OCI-LY7 (cell line): ENCODE data around the gene CD3E. TPM values are rescaled to one million over a fixed set of nuclear protein-coding genes. Genes with fewer than 3 reads are reported as not detected.

Source experiments
- BruUV-seq: library from RNA; stranded (reverse); fragments of 400-500 nt; replicated peaks from 2 replicates; lab custom pipeline; 2021; lab: Mats Ljungman, UMichigan
- CTCF ChIA-PET: fragments of 300-600 bp; sonication (Branson Sonifier 250); formaldehyde crosslinking; loops from one replicate; lab custom pipeline; 2022; ENCODE audit warnings: antibody characterized with exemption; ENCODE audit not compliant: unreplicated experiment; lab: Charles Lee
- POLR2A ChIA-PET: fragments of 300-600 bp; sonication (Branson Sonifier 250); formaldehyde crosslinking; loops from one replicate; lab custom pipeline; 2022; ENCODE audit warnings: antibody characterized with exemption; lab: Charles Lee
- DNase-seq: peaks from one replicate; pipeline ENCODE4 v3.0.0-alpha.2; 2015; ENCODE audit warnings: low spot score
- H2AFZ ChIP-seq: fragments of 200-600 bp; sonication (generic), shearing (Covaris generic); 2 replicates; pipeline ENCODE4 v1.6.1; 2014; ENCODE audit warnings: mild to moderate bottlenecking, antibody characterized with exemption, low read length, moderate library complexity
- H3K27ac ChIP-seq: fragments of 200-600 bp; sonication (generic); 2 replicates; pipeline ENCODE4 v1.5.1; 2014; ENCODE audit warnings: mixed run types, low read depth, mild to moderate bottlenecking, moderate library complexity, low read length, inconsistent platforms; ENCODE audit not compliant: poor library complexity, severe bottlenecking
- H3K36me3 ChIP-seq: fragments of 200-600 bp; sonication (generic); 2 replicates; pipeline ENCODE4 v1.6.1; 2014; ENCODE audit warnings: mild to moderate bottlenecking, antibody characterized with exemption, low read length, moderate library complexity, mixed read lengths; ENCODE audit not compliant: insufficient read depth
- H3K4me1 ChIP-seq: fragments of 200-600 bp; sonication (generic); 2 replicates; pipeline ENCODE4 v1.5.1; 2014; ENCODE audit warnings: mild to moderate bottlenecking, low read length; ENCODE audit not compliant: insufficient read depth, poor library complexity, severe bottlenecking
- H3K4me2 ChIP-seq: fragments of 200-600 bp; sonication (generic); 2 replicates; pipeline ENCODE4 v1.6.1; 2014; ENCODE audit warnings: mild to moderate bottlenecking, low read length
- H3K4me3 ChIP-seq: fragments of 200-600 bp; sonication (generic); 2 replicates; pipeline ENCODE4 v1.5.1; 2014; ENCODE audit warnings: mild to moderate bottlenecking, low read depth, low read length; ENCODE audit not compliant: poor library complexity, severe bottlenecking
- H3K79me2 ChIP-seq: fragments of 200-600 bp; sonication (generic); 2 replicates; pipeline ENCODE4 v1.6.1; 2016; ENCODE audit warnings: low read depth, mild to moderate bottlenecking, low read length, moderate library complexity, mixed read lengths; ENCODE audit not compliant: insufficient read depth
- H3K9me2 ChIP-seq: fragments of 200-600 bp; sonication (generic); 2 replicates; pipeline ENCODE4 v1.6.1; 2016; ENCODE audit warnings: mild to moderate bottlenecking, low read length, mixed read lengths; ENCODE audit not compliant: insufficient read depth
- H3K9me3 ChIP-seq: fragments of 200-600 bp; sonication (generic); 2 replicates; pipeline ENCODE4 v1.6.1; 2014; ENCODE audit warnings: mild to moderate bottlenecking, mixed run types, low read length, mixed read lengths
- H4K20me1 ChIP-seq: fragments of 200-600 bp; sonication (generic); 2 replicates; pipeline ENCODE4 v1.6.1; 2014; ENCODE audit warnings: mild to moderate bottlenecking, antibody characterized with exemption, low read length, moderate library complexity, mixed read lengths; ENCODE audit not compliant: insufficient read depth
- EZH2phosphoT487 ChIP-seq: fragments of 200-600 bp; sonication (generic); IDR thresholded peaks from 2 replicates; pipeline ENCODE4 v1.6.1; 2018; ENCODE audit warnings: low read depth, borderline replicate concordance, mild to moderate bottlenecking, mixed run types, antibody characterized with exemption, low read length, moderate library complexity, mixed read lengths
- intact Hi-C: fragments of 100-400 bp; cut with micrococcal nuclease; formaldehyde crosslinking; loops from one replicate; pipeline ENCODE4 v1.10.0; 2022; ENCODE audit not compliant: unreplicated experiment
- total RNA-seq, 2 experiments: library from RNA; depleted of rRNA in 1 of 2; stranded (reverse); fragments of >200 nt in 1 of 2; shearing (Covaris generic) in 1 of 2; gene quantifications; 2 replicates each; pipeline ENCODE4 v1.2.3, GENCODE V29; 2014 to 2022
- TF ChIP-seq, protein P1 (sequence below): fragments of 200-600 bp; sonication (generic); conservative IDR thresholded peaks from 2 replicates; pipeline ENCODE4 v1.5.1; 2014; ENCODE audit warnings: mild to moderate bottlenecking, antibody characterized with exemption, low read length, moderate library complexity, mixed read lengths

The CD3E gene
- total RNA-seq, 2 experiments from 2014 or later, result 1.7 TPM; not detected in 1

DNA sequence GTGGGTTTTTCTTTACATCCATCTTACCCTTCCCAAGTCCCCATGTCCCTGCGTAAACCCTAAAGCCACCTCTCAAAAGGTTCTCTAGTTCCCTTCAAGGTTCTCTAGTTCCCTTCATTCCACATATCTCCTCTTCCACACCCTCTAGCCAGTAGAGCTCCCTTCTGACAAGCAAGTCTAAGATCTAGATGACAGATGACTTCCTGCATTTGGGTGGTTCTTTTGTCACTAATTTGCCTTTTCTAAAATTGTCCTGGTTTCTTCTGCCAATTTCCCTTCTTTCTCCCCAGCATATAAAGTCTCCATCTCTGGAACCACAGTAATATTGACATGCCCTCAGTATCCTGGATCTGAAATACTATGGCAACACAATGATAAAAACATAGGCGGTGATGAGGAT lies 7.8 kb downstream of the CD3E start:
- intact Hi-C loops, result loop anchor here (1.0 kb wide), 1 partner anchor 60 kb away; the partner anchor contains the start of gene MPZL3
- H3K27ac ChIP-seq, result peak overlapping the region; percentile 99
- peak overlapping the region; percentile 80 for H3K4me2 ChIP-seq
- POLR2A ChIA-PET, result interaction anchor here (0.8 to 1.7 kb wide), 10 partner anchors 9 to 104 kb away, joined by 3 to 10 read pairs (median 3); partner anchors contain the start of gene UBE4A
- BruUV-seq, result no TSS peak
- no peaks in the 10 kb centered on the region for H3K9me2 ChIP-seq
- CTCF ChIA-PET, result interaction anchor here (1.2 to 1.7 kb wide), 2 partner anchors 27 to 114 kb away, joined by 4 to 8 read pairs; no protein-coding TSS in a partner anchor
- H3K9me3 ChIP-seq, result no peaks in the 10 kb centered on the region
- H3K4me1 ChIP-seq, result peaks cover 66% of the 10 kb centered on the region
- TF ChIP-seq, protein P1, sequence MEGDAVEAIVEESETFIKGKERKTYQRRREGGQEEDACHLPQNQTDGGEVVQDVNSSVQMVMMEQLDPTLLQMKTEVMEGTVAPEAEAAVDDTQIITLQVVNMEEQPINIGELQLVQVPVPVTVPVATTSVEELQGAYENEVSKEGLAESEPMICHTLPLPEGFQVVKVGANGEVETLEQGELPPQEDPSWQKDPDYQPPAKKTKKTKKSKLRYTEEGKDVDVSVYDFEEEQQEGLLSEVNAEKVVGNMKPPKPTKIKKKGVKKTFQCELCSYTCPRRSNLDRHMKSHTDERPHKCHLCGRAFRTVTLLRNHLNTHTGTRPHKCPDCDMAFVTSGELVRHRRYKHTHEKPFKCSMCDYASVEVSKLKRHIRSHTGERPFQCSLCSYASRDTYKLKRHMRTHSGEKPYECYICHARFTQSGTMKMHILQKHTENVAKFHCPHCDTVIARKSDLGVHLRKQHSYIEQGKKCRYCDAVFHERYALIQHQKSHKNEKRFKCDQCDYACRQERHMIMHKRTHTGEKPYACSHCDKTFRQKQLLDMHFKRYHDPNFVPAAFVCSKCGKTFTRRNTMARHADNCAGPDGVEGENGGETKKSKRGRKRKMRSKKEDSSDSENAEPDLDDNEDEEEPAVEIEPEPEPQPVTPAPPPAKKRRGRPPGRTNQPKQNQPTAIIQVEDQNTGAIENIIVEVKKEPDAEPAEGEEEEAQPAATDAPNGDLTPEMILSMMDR, result no peak
- TF ChIP-seq EZH2phosphoT487, result no peak
- DNase-seq, result peak; percentile 44
- no peaks in the 10 kb centered on the region for H3K36me3 ChIP-seq
- H3K4me3 ChIP-seq, result peak overlapping the region; percentile 43
- H2AFZ ChIP-seq, result peak overlapping the region; percentile 64; the same call in 1 of the 2 replicates
- no peaks in the 10 kb centered on the region for H3K79me2 ChIP-seq
- no peaks in the 10 kb centered on the region for H4K20me1 ChIP-seq

- DNase-seq, result no peak
Measured at GRCh38 chr11:118313242-118313641, 8.7 kb downstream of the CD3E start.

More at GRCh38 chr11:118313242-118313641, 8.7 kb downstream of the CD3E start:
- no peak overlapping the region for H3K4me3 ChIP-seq
- H3K9me3 ChIP-seq, result peaks cover 5% of the 10 kb centered on the region; the same call in 1 of the 2 replicates
- H2AFZ ChIP-seq, result peak overlapping the region; percentile 64; the same call in 1 of the 2 replicates
- H3K4me2 ChIP-seq, result peak overlapping the region; percentile 80
- ChIA-PET POLR2A (interaction anchor here (0.6 to 0.8 kb wide), 2 partner anchors 10 to 54 kb away, joined by 3 to 4 read pairs; no protein-coding TSS in a partner anchor), CTCF (no interaction called here)
- intact Hi-C loops, result no loop called here
- H3K27ac ChIP-seq, result peak overlapping the region; percentile 99
- peaks cover 75% of the 10 kb centered on the region for H3K4me1 ChIP-seq
- no peaks in the 10 kb centered on the region for H3K9me2 ChIP-seq
- TF ChIP-seq, protein P1, result no peak
- TF ChIP-seq EZH2phosphoT487, result no peak
- H3K79me2 ChIP-seq, result no peaks in the 10 kb centered on the region
- no peaks in the 10 kb centered on the region for H3K36me3 ChIP-seq
- no peaks in the 10 kb centered on the region for H4K20me1 ChIP-seq
- no TSS peak for BruUV-seq
